Central memory CD4-positive, alpha-beta T cell (primary cell): ENCODE measurements around the gene LRP8.
A peak's percentile ranks its signal among the peaks of the same experiment; 100 is the strongest.

Experiments used
- DNase-seq: peaks from one replicate; pipeline ENCODE4 v3.0.0; 2022

The LRP8 gene

DNA sequence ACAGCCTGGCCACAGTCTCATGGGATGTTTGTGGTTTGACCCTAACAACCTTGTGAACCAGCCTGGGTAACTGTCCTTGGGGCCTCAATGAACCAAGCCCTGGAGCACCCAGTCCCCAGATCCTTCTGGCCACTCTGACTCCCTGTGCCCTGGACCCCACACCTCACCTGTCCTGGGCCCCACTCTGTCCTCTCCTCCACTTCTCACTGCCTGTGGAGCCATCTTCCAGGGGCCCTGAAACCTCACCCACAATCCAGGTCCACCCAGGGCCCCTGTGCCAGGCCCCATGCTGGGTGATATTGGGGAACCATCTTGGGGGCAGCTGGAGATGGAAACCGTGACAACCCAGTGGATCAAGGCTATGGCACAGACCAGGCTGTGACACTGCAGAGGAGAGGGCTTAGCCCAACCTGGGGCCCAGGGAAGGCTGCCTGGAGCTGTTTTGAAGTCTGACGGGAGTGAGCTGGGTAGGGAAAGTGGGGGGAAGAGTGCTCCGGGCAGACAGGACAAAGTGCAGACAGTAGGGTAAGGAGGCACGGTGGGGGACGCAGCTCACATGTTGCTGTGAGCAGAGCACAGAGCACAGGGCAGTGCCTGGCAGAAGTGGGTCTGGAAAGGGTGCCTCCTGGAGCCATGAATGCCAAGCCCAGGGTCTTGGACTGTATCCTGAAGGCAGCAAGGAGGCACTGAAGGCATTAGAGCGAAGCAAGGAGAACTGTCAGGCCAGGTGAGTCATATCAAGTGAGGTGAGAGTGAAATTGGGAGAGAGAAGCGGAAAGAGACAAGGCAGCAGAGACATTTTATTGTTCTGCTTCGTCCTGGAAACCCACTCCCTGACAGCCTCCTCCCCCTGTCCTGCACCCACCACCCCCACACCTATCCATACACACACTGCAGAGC, 12.1 kb upstream of the LRP8 start:
- DNase-seq = no peak

DNA sequence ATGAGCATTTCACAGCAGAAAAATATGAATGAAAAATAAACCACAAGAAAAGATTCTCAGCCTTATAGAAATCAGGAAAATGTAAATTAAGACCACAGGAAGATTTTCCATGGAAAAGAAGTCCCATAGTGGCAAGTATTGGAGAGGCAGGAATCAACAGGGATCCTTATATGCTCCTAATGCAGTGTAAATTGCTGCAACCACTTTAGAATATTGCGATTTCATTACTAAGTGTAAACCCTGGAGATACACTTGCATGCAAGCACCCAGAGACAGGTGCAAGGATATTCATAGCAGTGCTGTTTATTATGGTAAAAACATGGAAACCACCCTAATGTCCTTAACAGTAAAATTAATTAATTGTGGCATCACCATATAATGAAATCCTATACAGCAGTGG, 10.6 kb upstream of the LRP8 start:
- DNase-seq = no peak

DNA sequence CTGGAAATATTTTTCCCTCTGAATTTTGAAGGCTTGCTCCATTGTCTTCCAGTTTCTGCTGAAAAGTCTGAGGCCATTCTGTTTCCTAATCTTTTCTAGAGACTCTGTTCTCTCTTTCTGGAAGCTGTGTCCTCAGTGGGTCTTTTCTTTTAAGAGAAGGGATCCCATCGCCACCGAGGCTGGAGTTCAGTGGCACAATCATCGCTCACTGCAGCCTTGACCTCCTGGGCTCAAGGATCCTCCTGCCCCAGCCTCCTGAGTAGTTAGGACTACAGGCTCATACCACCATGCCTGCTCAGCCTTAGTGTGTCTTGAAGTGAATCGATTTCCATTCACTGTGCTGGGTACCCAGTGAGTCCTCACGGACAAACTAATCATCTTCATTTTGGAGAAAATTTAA, 9.6 kb upstream of the LRP8 start:
- DNase-seq = no peak

DNA sequence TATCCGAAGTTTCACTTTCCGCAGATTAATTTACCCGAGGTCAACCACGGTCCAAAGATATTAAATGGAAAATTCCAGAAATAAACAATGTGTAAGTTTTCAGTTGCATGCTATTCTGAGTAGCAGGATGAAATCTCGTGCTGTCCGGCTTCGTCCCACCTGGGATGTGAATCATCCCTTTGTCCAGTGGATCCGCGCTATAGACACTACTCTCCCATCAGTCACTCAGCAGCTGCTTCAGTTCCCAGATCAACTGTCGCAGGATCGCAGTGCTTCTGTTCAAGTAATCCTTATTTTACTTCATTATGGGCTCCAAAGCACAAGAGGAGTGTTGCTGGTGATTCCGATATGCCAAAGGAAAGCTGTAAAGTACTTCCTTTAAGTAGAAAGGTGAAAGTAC, 8.3 kb upstream of the LRP8 start:
- DNase-seq = no peak

DNA sequence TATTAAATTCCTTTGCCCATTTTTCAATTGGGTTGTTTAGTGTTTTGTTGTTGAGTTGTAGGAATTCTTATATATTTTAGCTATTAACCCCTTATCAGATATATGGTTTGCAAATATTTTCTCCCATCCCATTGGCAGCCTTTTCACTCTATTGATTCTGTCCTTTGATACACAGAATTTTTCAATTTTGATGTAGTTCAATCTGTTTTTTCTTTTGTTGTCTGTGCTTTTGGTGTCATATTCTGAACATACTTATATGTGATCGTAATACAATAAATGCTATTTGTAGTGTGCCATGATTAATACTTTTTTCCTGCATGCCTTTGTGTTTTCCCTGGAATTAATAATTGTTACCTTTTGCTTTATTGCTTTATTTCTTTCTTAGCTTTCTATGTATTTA, 7.8 kb upstream of the LRP8 start:
- DNase-seq = no peak

DNA sequence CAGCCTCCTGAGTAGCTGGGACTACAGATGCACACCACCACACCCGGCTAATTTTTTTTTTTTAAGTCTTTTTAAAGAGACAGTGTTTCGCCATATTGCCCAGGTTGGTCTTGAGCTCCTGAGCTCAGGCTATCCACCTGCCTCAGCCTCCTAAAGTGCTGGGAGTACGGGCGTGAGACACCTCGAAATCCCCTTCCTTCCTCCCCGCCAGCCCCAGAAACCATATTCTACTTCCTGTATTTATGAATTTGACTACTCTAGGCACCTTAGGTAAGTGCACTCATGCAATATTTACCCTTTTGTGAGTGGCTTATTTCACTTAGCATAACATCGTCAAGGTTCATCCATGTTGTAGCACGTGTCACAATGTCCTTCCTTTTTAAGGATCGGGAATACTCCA, 6.9 kb upstream of the LRP8 start:
- no peak for DNase-seq

DNA sequence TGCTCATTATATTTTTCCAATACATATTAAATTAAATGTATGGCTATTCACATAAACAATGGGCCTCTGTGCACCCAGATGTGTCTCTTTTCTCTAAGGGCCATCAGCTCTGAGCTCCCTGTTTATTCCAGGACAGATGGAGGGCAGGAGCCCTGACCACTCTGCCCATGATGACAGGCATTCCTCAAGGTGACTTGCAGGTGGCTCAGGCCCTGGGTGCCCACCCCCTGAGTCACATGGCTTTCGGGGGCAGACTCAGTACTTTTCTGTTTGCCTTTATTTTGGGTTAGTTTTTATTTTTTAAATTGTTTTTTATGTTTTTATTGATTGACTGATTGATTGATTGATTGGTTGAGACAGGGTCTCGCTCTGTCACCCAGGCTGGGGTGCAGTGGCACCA, 6.4 kb upstream of the LRP8 start:
- DNase-seq = no peak

DNA sequence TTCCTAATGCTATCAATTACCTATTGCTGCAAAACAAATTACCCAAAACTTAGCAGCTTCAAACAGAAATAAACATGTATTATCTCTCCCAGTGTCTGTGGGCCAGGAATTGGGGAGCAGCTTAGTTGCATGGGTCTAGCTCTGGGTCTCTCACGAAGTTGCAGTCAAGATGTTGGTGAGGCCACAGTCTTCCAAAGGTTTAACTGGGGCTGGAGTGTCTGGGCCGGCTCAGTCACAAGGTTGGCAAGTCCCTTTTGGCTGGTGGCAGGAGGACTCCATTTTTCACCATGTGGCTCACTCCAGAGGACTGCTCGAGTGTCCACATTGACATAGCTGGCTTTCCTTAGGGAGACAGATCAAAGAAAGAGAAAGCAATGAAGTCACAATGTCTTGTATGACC, 5.0 kb upstream of the LRP8 start:
- no peak for DNase-seq

DNA sequence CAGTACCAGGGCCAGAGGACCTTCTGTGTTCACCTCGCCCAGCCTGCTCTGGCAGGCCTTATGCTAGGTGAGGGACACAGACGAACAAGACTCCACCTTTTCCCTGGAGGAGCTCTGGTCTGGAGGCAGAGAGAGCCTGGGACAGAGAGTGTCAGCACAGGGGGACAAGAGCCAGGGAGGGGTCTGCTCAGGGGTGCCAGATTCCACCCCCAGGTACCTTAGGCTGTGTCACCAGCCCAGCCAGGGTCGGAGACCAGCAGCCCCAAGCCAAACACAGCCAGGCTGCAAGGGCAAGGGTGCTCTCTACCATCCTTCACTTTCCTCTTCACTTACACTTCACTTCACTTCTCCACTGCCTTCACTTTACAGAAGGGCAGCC, 4.3 kb upstream of the LRP8 start:
- DNase-seq = no peak

DNA sequence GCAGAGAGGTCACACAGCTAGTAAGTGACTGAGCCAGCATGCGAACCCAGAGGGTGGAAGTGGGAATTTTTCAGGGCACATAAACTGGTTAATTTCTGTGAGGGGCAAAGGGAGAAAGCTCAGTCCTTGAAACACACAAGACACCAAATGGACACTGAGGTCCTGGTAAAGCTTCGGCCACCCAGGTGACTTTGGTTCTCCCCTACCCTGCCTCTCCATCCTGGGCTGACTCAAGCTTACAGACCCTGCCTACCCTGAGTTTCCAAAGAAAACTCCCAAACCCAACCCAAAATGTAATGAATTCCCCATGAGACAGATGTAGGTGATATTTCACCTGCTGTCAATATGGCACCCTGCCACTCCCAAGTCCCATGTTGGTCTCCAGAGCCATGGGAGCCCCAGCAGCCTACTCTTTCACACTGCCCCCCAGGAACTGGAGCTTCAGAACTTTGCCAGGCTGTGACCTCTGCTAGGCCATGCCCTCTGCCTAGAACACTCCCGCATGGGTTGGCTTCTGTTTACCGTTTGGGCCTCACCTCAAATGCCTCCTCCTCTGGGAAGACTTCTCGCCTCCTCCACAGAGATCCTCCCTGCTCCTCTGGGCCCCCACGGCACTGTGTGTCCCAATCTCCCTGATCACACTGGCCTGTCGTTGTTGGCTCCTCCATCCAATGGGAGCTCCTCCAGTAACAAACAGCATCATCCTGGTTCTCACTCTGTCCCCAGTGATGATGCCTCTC, 3.7 kb upstream of the LRP8 start:
- DNase-seq = no peak

DNA sequence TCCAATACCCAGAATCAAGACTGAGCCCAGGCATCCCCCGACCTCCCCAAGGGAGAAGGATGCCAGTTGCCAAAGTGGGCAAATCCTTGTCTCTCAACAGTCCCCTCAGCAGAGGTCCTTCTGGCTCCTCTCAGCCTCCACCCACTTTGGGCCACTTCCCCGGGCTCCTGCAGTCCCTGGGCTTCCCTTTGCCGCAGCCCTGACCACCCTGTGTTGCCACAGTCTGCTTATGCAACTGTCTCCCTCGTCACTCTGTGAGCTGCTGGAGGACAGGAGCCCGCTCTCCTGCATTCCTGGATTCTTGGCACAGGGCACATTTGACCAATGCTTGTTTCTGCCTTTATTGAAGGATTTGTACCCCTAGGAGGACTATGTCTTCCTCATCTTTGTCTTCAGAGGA, 2.9 kb upstream of the LRP8 start:
- no peak for DNase-seq

DNA sequence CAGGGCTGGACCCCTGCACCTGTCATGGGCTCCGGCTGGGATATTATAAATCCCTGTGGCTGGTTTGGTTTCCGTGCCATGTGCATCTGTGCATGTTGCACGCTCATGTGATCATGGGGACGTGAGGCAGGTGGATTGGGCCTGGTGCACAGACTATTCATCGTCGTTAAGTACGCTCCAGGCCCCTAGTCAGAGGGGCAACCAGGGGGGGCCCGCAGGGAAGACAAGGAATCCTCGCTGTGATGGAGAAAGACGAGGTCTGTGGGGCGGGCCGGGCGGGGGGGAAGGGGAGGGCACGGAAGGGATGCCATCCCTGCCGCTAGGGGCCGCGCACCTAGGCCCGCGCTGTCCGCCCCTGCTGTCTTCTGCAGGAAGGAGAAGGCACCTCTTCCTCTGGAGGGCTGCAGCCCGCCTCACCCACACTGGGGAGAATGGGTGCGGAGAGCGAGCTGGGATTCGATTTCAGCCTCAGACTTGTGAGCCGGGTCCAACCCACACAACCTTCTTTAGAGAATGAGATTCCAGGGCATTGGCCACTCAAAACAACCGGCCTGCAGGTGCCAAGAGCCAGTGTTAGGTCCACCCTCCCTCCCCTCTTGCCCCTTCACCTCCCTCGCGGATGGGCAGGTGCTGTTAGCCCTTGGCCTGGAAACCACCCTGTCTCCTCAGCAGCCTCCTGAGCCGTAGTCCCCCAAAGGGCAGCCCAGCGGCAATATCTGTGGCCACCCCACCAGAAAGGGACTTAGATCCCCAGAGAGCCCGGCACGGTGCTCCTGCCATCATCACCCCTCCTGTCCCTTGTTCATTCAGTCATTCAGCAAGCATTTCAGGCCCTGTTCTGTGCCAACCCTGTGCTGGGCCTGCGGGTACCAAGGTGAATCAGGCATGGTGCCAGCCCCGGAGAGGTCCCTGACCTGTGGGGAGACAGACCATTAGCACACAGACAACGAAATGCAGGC, 950 bp upstream of the LRP8 start:
- peak; percentile 8 for DNase-seq

DNA sequence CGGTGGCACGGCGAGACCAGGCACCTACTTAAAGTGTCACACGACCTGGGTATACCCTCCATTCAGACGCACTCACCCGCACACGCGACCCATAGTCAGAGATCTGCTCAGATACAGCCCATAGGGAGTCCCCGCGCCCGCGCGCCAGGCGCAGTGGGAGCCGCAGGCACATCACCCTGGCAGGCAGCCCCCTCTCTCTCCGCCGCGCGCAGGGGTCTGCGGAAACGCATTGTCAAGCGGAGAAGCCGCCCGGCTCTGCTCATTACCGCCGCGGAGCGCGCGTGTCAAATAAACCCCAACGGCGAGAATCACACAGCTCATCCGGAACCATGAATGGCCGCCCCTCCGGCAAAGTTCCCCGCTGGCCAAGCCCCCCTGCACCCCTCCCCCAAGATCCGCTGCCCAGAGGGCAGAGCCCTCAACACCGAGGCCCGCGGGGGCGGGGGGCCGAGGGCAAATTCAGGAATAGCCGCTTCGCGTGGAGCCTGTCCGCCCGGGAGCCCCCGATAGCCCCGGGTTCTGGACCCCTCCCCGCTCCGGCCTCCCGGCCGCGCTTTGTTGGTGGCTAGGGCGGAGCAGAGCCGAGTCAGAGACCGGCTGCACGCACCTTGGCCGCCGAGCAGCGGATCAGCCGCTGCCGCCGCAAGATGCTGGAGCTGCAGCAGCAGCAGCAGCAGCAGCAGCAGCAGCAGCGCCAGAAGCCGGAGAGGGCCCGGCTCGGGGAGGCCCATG, 522 bp downstream of the LRP8 start:
- DNase-seq = peak; percentile 44

DNA sequence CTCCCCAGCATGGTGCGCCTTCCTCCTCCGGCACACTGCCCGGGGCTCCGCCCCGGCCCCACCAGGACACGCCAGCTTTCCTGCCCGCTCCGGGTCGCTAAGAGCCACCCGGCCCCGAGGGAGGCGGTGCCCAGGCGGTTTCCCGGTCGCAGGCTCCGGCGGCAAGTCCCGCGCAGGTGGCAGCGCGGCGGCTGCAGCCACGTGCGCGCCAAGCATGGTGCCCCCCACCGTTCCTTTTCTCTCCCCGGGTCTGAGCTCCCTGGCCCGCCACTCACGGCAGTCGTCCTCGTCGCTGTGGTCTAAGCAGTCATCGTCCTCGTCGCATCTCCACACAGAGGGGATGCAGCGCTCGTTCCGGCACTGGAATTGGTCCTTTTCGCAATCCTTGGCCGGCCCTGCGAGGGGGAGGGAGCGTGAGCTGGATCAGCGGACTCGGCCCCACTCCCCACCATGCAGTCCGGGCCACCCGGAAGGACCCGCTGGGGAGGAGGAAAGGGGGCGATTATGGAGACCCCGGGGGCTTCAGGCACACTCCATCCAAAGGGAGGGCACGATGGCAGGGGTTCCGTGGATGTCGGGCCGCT, 1.2 kb downstream of the LRP8 start:
- peak; percentile 12 for DNase-seq

DNA sequence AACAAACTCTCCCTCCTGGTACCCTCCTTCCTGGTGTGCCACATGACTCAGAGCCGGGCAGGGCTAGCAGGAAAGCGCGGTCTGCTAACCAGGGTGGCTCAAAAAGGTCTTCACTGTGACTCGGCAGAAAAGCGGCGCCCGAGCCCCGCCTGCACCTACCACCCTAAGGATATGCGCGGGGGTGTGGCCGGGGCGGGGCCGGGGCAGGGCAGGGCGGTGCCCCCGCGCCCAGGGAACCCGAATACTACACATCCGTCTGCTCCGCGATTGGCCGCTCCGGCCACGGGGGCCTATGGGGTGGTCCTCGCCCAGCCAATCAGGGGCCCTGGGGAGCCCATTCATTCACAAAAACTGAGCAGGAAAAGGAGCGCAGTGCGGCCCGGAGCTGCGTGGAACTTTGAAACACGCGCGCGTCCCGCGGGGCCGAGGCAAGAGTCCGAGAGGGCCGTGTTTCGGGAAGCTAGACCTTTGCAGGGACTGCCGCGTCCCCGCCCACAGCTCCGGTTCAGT, 1.7 kb downstream of the LRP8 start:
- peak; percentile 86 for DNase-seq

DNA sequence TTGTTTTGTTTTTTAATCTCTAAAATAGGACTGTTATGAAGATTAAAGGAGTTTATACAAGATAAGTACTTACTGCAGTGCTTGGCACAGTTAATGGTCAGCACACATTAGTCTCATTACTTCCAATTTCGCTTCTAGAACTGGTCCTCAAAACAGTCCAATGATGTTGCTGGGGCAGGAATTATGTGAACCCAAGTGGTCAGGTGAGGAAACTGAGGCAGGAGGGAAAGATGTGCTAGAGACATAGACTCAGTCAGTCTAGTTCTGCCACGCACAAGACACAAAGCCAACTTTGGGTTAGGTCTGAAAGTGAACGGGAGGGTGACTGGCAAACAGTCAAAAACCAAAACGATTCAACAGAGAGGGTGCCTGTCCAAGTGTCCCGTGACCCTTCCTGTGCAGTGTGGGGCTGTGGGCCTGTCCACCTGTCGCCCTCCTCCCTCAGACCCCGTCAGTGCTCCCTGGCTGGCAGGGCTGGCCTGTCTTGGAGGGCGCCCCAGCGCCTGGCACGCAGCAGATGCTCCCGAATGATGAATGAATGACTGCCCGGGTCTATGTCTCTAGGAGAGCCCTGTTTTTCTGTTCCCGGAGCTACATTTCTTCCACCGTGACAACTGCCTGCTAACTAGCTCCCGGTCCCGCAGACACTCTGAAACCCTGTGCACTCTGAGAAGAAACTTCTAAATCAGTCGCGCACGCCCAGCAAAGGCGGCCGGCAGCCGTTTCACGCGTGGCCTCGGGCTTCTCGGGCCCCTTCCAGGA, 2.4 kb downstream of the LRP8 start:
- no peak for DNase-seq

DNA sequence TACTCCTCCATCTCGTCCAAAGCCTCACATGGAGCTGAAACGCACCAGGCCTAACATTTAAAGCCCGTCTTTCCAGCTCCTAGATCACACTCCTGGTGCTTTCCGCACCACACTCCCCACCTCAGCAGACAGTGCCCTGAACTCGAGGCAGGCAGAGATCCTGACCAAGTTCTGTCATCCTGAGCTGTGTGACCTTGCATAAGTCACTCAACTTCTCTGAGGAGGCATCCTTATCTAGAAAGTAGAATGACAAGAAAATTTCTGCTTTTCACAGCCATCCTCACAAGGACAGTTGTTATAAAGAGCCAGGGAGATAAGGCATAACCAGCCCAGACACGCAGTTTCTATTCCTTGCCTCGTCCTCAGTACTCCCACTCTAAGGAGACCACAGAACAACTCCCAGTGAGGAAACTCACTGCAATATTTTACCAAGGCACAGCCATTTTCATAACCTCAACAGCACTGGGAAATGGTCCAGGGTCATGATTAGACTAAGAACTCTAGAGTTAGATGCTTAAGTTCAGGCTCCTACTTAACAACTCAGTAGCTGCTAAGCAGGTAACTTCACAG, 3.1 kb downstream of the LRP8 start:
- no peak for DNase-seq

DNA sequence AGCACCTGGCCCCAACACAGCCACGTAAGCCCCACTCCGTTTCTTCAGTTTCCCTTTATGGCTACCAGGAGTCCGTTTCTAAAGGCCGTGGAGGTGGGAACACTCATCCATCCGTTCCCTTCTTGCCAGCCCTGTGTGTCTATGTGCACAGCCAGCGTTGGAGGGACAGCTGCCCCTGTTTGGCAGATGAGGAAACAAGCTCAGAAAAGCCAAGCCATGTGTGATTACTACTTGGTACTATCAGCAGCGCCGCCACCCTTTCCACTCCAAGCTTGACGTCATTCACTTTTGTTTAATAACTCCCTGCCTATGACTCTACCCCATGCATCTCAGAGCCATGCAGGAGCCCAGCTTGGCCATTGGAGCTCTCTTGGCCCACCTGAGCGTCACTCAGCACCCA, 3.5 kb downstream of the LRP8 start:
- DNase-seq = no peak

DNA sequence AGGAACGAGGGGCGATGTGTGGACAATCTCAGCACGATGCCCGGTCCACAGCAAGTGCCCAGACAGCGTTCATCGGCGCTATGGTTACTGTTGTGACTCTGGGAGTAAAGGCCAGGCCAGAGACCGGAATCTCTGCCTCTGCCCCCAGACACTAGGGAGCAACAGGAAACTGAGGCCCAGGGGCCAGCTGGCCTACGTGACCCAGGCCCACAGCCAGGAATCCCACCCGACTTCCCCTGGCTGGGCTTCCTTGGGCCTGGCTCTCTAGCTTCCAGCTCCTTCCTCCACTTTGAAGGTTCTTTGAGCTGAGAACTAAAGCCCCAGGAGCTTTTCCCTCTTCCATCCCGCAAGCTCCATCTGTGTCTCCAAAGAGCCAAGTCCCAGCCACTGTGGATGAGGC, 4.6 kb downstream of the LRP8 start:
- DNase-seq = no peak

DNA sequence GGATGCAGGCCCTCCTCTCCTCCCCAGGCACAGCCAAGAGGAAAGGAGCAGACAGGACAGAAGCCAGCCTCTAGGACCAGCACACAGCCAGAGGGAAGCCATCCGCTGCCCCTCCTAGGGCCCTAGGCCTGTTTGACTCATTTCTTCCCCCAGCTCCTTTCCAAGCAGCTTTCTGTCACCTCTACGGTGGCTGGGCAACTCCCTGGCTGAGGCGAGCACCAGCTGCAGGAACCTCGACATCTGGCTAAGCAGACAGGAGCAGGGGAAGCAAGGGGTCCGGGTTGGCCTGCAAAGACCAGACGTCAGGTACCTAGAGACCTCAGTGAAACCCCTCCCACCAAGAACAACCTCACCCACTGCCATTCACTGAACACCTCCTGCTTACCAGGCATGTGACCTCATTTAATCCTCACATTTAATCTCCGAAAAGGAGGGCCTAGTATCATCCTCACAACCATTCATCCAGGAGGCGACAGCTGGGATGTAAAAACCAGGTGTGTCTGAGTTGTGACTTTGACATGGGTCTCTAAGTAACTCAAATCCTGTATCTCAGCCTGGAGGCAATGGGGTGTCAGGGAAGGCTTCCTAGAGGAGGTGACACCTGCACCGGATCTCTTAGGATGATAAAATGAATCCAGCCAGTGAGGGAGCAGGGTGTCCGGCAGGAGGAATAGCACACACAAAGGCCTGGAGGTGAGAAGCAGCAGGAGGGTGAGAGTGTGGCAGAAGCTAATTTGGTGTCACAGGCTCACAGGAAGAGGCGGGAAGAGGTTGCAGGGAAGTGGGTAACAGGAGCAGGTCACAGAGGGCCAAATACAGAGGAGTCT, 5.9 kb downstream of the LRP8 start:
- no peak for DNase-seq
